WTC11 (cell line): ENCODE data around the gene NEBL.

Experiments
- FOXP1 ChIP-seq: sonication (generic); formaldehyde crosslinking; IDR thresholded peaks from 2 replicates; pipeline ENCODE4 v1.8.0; 2022; ENCODE audit warnings: missing genetic modification reagents, mild to moderate bottlenecking, moderate library complexity, borderline replicate concordance
- STAT6 ChIP-seq: sonication (generic); formaldehyde crosslinking; conservative IDR thresholded peaks from 2 replicates; pipeline ENCODE4 v1.8.1; 2023; ENCODE audit warnings: mild to moderate bottlenecking, low read depth, missing genetic modification reagents, moderate library complexity
- TF ChIP-seq, protein P1 (sequence below): fragments of 200-600 bp; IDR thresholded peaks from 2 replicates; pipeline ENCODE4 v1.8.0; 2022; ENCODE audit warnings: antibody characterized with exemption
- TF ChIP-seq, protein P2 (sequence below): sonication (generic); formaldehyde crosslinking; IDR thresholded peaks from 2 replicates; pipeline ENCODE4 v1.8.1; 2023; ENCODE audit warnings: mild to moderate bottlenecking, missing genetic modification reagents, moderate library complexity

DNA sequence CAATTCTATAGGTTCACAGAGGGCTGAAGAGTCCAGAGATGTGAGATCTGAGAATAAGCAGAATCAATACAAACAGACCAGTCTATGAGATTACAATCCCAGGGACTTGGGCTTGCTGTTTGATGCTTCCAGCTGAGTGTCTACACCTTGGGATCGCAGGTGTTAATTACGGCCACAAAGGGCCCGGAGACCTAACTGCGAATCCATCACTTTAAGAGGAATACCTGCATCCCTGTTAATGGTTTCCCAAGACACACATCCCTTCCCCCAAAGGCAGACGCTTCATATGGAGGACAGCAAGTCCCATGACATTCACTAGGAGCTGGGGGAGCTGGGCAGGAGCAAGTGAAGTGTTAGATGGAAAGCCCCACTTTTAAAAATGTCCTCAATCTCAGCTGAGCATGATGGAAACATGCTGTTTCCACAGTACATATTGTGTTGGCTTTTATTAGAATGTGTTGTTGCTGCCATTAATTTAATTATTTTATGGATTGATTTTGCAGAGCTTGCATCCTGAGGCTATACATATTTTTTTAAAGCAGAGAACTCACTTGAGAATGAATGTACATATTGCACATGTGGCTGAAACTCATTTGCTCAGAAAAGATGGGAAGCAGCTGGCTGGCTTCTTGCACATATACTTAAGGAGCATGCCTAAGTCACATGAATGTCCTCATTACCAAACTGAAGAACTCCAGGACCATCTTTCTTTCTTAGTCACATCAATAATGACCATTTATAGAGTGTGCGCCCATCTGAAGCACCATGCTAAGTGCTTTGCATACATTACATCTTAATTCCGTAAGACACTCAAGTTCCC lies 151.3 kb downstream of the NEBL start:
- TF ChIP-seq, protein P1, sequence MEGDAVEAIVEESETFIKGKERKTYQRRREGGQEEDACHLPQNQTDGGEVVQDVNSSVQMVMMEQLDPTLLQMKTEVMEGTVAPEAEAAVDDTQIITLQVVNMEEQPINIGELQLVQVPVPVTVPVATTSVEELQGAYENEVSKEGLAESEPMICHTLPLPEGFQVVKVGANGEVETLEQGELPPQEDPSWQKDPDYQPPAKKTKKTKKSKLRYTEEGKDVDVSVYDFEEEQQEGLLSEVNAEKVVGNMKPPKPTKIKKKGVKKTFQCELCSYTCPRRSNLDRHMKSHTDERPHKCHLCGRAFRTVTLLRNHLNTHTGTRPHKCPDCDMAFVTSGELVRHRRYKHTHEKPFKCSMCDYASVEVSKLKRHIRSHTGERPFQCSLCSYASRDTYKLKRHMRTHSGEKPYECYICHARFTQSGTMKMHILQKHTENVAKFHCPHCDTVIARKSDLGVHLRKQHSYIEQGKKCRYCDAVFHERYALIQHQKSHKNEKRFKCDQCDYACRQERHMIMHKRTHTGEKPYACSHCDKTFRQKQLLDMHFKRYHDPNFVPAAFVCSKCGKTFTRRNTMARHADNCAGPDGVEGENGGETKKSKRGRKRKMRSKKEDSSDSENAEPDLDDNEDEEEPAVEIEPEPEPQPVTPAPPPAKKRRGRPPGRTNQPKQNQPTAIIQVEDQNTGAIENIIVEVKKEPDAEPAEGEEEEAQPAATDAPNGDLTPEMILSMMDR = no peak
- TF ChIP-seq, protein P2, sequence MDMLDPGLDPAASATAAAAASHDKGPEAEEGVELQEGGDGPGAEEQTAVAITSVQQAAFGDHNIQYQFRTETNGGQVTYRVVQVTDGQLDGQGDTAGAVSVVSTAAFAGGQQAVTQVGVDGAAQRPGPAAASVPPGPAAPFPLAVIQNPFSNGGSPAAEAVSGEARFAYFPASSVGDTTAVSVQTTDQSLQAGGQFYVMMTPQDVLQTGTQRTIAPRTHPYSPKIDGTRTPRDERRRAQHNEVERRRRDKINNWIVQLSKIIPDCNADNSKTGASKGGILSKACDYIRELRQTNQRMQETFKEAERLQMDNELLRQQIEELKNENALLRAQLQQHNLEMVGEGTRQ (CRISPR knock-in tag) = no peak
- no peak for TF ChIP-seq FOXP1 (CRISPR knock-in tag)
- TF ChIP-seq STAT6 (CRISPR knock-in tag) = no peak
